GM12874 (cell line): ENCODE measurements around the gene GARS1.

Experiments used
- TF ChIP-seq, protein P1 (sequence below): IDR thresholded peaks from 2 replicates; pipeline ENCODE4 v1.5.1; 2011; ENCODE audit warnings: low read depth, mild to moderate bottlenecking, control low read depth, low read length, moderate library complexity; ENCODE audit not compliant: insufficient read depth

The GARS1 gene

DNA sequence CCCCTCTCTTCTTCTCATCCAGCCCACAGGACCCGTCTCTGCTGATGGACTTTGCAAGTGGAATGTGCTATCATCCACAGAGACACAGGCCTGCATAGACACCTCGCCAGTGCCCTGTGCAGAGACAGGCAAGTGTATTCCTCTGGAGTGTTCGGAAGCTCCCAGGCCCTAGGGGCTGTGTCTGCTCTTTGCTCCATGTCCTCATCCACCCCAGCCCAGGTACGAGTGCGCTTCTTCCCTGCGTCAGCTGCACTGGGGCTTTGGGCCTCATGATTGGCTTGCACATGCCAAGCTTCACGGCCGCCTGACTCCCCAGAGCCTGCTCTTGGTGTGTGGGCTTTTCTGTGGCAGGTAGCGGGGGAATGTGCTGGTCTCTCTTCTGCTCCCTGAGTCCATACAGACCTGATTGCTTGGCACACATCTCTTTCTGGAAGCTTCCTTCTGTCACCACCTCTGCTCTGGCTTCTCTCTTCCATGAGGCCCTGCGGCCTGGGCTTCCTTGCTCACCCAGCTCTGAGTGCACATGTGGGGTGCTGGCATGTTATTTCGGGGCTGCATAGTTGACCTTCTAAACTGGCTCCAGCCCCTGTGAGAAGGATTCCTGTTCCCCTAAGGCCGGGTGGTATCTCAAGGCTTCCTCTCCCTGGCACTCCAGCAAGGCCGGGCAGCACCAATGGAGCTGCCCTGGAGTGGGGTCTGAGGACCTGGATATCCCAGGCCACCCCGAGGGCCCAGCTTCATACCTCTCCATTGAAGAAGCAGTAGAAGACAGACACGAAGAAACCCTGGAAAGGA, 59.8 kb downstream of the GARS1 start:
- TF ChIP-seq, protein P1, sequence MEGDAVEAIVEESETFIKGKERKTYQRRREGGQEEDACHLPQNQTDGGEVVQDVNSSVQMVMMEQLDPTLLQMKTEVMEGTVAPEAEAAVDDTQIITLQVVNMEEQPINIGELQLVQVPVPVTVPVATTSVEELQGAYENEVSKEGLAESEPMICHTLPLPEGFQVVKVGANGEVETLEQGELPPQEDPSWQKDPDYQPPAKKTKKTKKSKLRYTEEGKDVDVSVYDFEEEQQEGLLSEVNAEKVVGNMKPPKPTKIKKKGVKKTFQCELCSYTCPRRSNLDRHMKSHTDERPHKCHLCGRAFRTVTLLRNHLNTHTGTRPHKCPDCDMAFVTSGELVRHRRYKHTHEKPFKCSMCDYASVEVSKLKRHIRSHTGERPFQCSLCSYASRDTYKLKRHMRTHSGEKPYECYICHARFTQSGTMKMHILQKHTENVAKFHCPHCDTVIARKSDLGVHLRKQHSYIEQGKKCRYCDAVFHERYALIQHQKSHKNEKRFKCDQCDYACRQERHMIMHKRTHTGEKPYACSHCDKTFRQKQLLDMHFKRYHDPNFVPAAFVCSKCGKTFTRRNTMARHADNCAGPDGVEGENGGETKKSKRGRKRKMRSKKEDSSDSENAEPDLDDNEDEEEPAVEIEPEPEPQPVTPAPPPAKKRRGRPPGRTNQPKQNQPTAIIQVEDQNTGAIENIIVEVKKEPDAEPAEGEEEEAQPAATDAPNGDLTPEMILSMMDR, result no peak

DNA sequence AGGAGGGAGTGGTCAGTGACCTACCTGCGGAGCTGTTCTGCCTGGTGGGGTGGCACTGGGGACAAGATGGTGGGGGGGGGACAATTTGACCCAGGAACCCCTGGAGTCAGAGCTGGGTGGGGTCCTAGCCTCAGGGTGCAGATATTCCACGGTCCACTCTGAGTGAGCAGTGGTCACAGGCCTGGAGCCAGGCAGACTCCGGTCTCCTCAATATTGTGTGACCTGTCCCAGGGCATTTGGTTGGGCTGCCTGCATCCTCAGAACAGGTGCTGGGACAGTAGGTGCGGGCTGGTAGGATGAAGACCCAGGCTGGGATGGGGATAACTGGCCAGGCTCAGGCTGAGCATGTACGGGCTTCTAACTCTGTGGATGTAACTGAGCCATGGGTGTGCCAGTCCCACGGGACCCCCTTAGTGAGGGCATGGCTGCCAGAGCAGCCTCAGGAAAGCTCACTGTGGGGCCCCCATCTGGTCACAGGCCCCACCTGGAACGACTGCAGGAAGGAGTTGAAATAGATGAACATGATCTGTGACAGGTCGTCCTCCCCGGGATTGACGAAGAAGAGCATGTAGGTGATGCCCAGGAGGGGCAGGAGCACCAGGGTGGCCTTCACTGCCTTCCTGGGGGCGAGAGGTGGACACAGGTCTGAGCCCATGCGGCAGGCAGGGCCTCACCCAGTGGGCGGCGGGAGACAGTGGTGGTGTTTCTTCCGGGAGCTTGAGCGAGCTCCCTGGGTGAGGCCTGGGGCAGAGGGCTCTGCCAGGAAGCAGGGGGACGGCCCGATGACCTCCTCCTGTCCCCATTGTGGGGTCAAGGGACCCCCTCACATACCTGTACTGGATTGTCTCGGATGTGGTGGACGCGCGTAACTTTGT, 60.7 kb downstream of the GARS1 start:
- TF ChIP-seq, protein P1, result no peak

DNA sequence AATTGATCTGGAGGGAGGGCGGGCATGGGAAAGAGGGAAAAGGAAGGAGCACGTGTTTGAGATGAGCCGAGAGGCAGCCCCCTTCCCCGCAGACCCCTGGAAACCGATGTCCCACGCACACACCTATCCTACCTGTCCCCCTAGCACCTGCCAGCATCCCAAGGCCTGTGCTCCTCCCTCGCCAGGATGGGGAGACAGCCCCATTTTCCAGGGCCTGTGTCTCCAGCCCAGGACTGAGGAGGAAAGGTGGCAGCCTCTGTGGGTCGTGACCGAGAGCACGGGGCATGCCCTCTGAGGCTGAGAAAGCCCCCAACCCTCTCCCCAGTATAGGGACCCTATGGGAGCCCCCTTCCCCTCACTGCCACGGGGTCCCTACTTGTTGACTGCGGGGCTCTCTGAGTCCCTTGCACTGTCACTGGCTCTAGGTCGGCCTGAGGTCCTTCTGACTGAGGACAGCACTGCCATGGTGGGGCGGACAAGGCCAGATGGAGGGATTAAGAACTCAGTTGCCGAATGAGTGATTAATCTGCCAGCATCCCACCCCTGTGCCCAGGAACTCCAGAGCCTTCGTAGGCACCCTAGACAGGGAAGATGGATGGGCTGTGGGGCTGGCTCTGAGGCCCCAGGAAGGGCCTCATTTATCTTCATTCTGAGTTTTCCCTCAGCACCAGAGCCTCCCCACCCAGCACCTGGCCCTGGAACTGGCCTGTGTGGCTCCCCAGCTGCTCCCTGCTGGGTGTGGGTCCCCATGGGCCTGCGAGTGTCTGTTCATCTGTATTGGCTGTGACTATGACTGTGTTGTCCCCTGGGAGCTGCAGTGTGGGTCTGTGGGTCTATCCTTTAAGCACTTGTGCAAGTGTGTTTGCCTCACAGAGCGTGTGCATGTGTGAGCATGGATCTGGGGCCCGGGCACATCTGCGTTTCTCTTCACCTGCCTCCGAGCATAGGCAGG, 61.6 kb downstream of the GARS1 start:
- TF ChIP-seq, protein P1, result no peak

DNA sequence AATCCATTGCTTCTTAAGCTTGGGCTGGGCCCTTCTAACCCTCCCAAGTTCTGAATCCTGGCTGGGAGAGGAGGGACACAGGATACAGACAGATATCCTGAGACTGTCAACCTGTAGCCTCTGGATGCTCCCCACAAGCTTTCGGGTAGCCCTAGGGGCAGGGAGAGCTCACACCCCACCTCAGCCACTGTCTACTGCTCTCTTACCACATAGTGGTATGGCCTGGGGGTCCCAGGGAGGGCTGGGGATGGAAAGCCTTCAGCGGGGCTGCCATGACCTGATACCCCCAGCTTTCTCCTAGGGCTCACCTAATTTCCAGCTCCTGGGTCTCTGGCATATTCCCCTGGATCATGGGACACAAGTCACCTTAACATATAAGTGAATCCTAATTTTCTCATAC, 62.5 kb downstream of the GARS1 start:
- TF ChIP-seq, protein P1, result no peak

DNA sequence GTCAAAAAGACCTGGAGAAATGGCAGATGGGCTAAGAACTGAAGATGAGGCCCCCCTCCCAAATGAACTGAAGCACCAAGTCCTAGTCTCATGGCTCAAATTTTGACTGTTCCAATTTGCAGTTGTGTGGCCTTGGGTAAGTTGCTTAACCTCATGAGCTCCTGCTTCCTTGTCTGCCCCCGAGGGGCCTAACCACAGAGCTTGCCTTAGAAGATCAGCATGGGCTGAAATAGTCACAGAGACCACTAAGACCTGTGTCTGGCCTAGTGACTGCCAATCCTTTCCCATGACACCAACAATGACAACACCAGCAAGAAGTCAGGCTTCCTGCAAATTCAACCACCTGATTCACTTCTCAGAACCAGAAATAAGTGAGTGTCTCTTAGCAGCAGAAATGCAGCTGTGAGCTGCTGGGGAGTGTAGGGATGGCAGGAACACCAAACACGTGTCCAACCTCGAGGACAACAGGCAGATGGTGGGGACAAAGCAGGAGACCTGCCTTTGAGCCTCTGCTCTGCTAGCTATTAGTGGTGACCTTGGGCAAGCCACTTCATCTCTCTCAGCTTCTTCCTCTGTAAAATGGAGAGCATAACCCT, 63.9 kb downstream of the GARS1 start:
- TF ChIP-seq, protein P1, result no peak

DNA sequence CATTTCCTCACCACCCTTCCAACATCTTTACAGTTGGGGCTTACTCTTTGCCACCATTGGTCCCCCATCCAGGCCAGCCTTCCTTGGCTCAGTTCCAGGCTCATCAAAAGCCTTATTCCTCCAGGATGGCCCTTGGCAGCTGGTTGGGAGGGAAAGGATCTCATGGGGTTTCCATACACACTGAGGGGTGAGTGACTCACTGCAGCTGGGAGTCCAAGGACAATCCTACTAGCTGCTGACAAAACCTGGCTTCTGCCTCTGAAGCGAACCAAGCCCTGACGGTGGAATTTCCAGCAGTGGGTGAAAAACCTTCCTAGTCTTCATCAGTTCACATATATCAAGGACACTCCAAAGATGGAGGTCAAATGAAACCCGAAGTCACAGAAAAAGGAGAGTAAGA, 64.6 kb downstream of the GARS1 start:
- TF ChIP-seq, protein P1, result no peak
